CD4-positive, CD25-positive, alpha-beta regulatory T cell (primary cell): ENCODE results near the gene OR5B2. TPM values are rescaled to one million over a fixed set of nuclear protein-coding genes. Genes with fewer than 3 reads are reported as not detected.

Source experiments
- ATAC-seq, 2 donors: fragments of 150-1000 bp; cut with Tn5 transposase; one replicate each; pipeline ENCODE4 v1.10.0; 2021; ENCODE audit warnings: low read depth in 2 of 2, moderate number of reproducible peaks in 2 of 2, moderate library complexity in 1 of 2
- DNase-seq, 3 donors: peaks; one replicate each; pipeline versions ENCODE4 v3.0.0 to v3.0.0-alpha.2; 2012 to 2022; ENCODE audit warnings: mixed read lengths in 1 of 3
- H3K27ac ChIP-seq: one replicate; pipeline ENCODE4 v1.7.0; 2013; ENCODE audit warnings: mild to moderate bottlenecking, low read length; ENCODE audit not compliant: insufficient read depth, poor library complexity, severe bottlenecking
- H3K27me3 ChIP-seq: one replicate; pipeline ENCODE4 v1.7.0; 2013; ENCODE audit warnings: low read length; ENCODE audit not compliant: control insufficient read depth, insufficient read depth
- H3K36me3 ChIP-seq: one replicate; pipeline ENCODE4 v1.7.0; 2013; ENCODE audit warnings: mild to moderate bottlenecking, low read length, moderate library complexity; ENCODE audit not compliant: control insufficient read depth, insufficient read depth
- H3K4me1 ChIP-seq: 2 replicates; pipeline ENCODE4 v1.7.0; 2013; ENCODE audit warnings: mild to moderate bottlenecking, low read length; ENCODE audit not compliant: insufficient read depth, control insufficient read depth, poor library complexity, severe bottlenecking
- H3K4me3 ChIP-seq: one replicate; pipeline ENCODE4 v1.7.0; 2013; ENCODE audit warnings: low read depth, mild to moderate bottlenecking, low read length, moderate library complexity
- H3K9me3 ChIP-seq, 2 experiments: 1 replicate in 1 of 2; 2 replicates in 1 of 2; pipeline ENCODE4 v1.7.0; 2013; ENCODE audit warnings: low read length in 2 of 2, mild to moderate bottlenecking in 1 of 2, moderate library complexity in 1 of 2; ENCODE audit not compliant: control insufficient read depth in 2 of 2
- H3K27ac Mint-ChIP-seq, 3 donors: one replicate each; pipeline ENCODE4 v1.8.0; 2020 to 2022; ENCODE audit warnings: mild to moderate bottlenecking in 3 of 3, mixed read lengths in 3 of 3, moderate library complexity in 2 of 3
- H3K27me3 Mint-ChIP-seq: one replicate; pipeline ENCODE4 v1.8.0; 2022; ENCODE audit warnings: mild to moderate bottlenecking, mixed read lengths
- H3K36me3 Mint-ChIP-seq: one replicate; pipeline ENCODE4 v1.8.0; 2020; ENCODE audit warnings: mixed read lengths
- H3K4me1 Mint-ChIP-seq, 4 donors: one replicate each; pipeline ENCODE4 v1.8.0; 2020 to 2022; ENCODE audit warnings: mixed read lengths in 4 of 4, mild to moderate bottlenecking in 1 of 4
- H3K4me3 Mint-ChIP-seq, 4 donors: one replicate each; pipeline ENCODE4 v1.8.0; 2020 to 2022; ENCODE audit warnings: mild to moderate bottlenecking in 4 of 4, mixed read lengths in 4 of 4, moderate library complexity in 3 of 4
- H3K9me3 Mint-ChIP-seq, 7 donors: one replicate each; pipeline ENCODE4 v1.8.0; 2020 to 2022; ENCODE audit warnings: mixed read lengths in 7 of 7, mild to moderate bottlenecking in 3 of 7, moderate library complexity in 2 of 7
- polyA plus RNA-seq, 4 donors: library from polyadenylated mRNA; unstranded; fragments of 300-500 nt; fragmentation: Illumina TruSeq; gene quantifications; one replicate each; pipeline ENCODE4 v1.2.3, GENCODE V29; 2021
- total RNA-seq: library from RNA; stranded (reverse); gene quantifications from one replicate; pipeline ENCODE4 v1.2.3, GENCODE V29; 2022

The OR5B2 gene
- total and polyA plus RNA-seq, 5 donors from 2014 or later, result not detected

DNA sequence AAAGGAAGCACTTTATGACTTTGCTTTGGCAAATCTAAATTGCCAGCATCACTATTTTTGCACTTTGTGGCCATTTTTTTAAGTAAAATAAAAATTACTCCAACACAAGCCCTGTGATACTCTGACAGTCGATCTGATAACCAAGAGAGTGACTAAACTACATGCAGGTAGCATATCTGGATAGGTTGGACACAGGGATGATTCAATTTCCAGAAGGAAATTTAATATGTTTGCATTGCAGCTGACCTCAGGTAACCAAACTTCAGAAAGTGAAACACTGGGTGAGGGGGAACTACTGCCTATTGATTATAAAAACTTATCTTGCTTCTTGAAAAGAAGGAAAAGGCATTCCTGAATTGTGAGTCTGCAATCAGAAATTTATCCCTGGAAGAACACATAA, 35.2 kb downstream of the OR5B2 start:
- Mint-ChIP-seq H3K27me3 (peaks cover 13% of the 10 kb centered on the region), H3K36me3 (no peaks in the 10 kb centered on the region), H3K9me3 (peaks cover 0 to 7% (median 1%) of the 10 kb centered on the region in 7 donors), H3K27ac (no peak overlapping the region), H3K4me3 (no peak overlapping the region), H3K4me1 (no peaks in the 10 kb centered on the region)
- DNase-seq (no peak), ATAC-seq (no peak)
- Histone ChIP-seq H3K27me3 (no peaks in the 10 kb centered on the region), H3K36me3 (no peaks in the 10 kb centered on the region), H3K4me1 (no peaks in the 10 kb centered on the region), H3K27ac (no peak overlapping the region), H3K4me3 (no peak overlapping the region), H3K9me3 (no peaks in the 10 kb centered on the region)

DNA sequence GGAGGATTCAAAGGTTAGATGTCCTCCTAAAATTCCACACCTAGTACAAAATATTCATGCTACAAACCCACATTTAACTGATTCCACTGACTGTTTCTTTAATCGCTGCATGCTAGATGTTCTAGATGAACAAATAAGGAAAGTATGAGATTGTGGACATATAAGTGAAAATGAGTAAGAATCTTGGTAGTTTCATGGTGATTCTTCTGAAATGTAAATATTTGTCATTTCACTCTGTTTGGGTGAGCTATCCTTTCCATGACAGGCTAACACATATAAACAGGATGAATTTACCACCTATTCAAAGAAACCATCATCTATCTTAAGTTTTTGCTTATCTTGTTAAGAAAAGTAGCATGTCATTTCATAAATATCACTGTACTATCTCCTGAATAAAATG, 36.0 kb downstream of the OR5B2 start:
- Histone ChIP-seq H3K27me3 (no peaks in the 10 kb centered on the region), H3K27ac (no peak overlapping the region), H3K4me3 (no peak overlapping the region), H3K36me3 (no peaks in the 10 kb centered on the region), H3K9me3 (no peaks in the 10 kb centered on the region), H3K4me1 (no peaks in the 10 kb centered on the region)
- H3K27ac Mint-ChIP-seq, result no peak overlapping the region
- ATAC-seq (no peak), DNase-seq (no peak)
- H3K4me3 Mint-ChIP-seq, result no peak overlapping the region
- peaks cover 9% of the 10 kb centered on the region for H3K27me3 Mint-ChIP-seq
- H3K4me1 Mint-ChIP-seq, result no peaks in the 10 kb centered on the region
- no peaks in the 10 kb centered on the region for H3K36me3 Mint-ChIP-seq
- H3K9me3 Mint-ChIP-seq, result peaks cover 0 to 7% (median 1%) of the 10 kb centered on the region in 7 donors

DNA sequence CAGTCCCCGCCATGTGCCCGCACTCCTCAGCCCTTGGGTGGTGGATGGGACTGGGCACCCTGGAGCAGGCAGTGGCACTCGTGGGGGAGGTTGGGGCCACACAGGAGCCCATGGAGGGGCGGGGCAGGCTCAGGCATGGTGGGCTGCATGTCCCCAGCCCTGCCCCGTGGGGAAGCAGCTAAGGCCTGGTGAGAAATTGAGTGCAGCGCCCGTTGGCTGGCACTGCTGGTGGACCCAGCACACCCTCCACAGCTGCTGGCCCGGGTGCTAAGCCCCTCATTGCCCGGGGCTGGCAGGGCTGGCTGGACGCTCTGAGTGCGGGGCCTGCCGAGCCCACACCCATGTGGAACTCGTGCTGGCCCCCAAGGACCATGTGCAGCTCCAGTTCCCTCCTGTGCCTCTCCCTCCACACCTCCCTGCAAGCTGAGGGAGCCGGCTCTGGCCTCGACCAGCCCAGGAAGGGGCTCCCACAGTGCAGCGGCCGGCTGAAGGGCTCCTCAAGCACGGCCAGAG, 37.3 kb downstream of the OR5B2 start:
- Mint-ChIP-seq H3K36me3 (no peaks in the 10 kb centered on the region), H3K4me3 (no peak overlapping the region), H3K27ac (no peak overlapping the region), H3K9me3 (peaks cover 0 to 6% (median 1%) of the 10 kb centered on the region in 7 donors), H3K27me3 (peaks cover 6% of the 10 kb centered on the region), H3K4me1 (no peaks in the 10 kb centered on the region)
- Histone ChIP-seq H3K4me1 (no peaks in the 10 kb centered on the region), H3K9me3 (no peaks in the 10 kb centered on the region), H3K27me3 (no peaks in the 10 kb centered on the region), H3K36me3 (no peaks in the 10 kb centered on the region), H3K27ac (no peak overlapping the region), H3K4me3 (no peak overlapping the region)
- ATAC-seq (no peak), DNase-seq (no peak)

Other genes starting within 250 kb of the OR5B2 start
- gene OR9Q2, start 239.1 kb downstream of the OR5B2 start, total RNA-seq, result not detected
- not detected for gene OR9Q2, start 239.1 kb downstream of the OR5B2 start, polyA plus RNA-seq
- gene OR1S2, start 224.0 kb downstream of the OR5B2 start, total RNA-seq, result not detected
- not detected for gene OR1S2, start 224.0 kb downstream of the OR5B2 start, polyA plus RNA-seq
- gene OR1S1, start 215.4 kb downstream of the OR5B2 start, total RNA-seq, result not detected
- not detected for gene OR1S1, start 215.4 kb downstream of the OR5B2 start, polyA plus RNA-seq
- gene OR10Q1, start 199.2 kb downstream of the OR5B2 start, total RNA-seq, result not detected
- not detected for gene OR10Q1, start 199.2 kb downstream of the OR5B2 start, polyA plus RNA-seq
- not detected for gene OR10W1, start 159.9 kb downstream of the OR5B2 start, total RNA-seq
- not detected for gene OR10W1, start 159.9 kb downstream of the OR5B2 start, polyA plus RNA-seq
- not detected for gene OR5B17, start 69.1 kb downstream of the OR5B2 start, total RNA-seq
- not detected for gene OR5B17, start 69.1 kb downstream of the OR5B2 start, polyA plus RNA-seq
- gene OR5B3, start 21.2 kb downstream of the OR5B2 start, total RNA-seq, result not detected
- not detected for gene OR5B3, start 21.2 kb downstream of the OR5B2 start, polyA plus RNA-seq
- not detected for gene OR5B12, start 14.1 kb upstream of the OR5B2 start, total RNA-seq
- gene OR5B12, start 14.1 kb upstream of the OR5B2 start, polyA plus RNA-seq, result not detected
- not detected for gene OR5B21, start 80.0 kb upstream of the OR5B2 start, total RNA-seq
- not detected for gene OR5B21, start 80.0 kb upstream of the OR5B2 start, polyA plus RNA-seq
- 101 TPM for gene LPXN, start 147.7 kb upstream of the OR5B2 start, total RNA-seq
- 100 to 1,000 TPM; 221 to 314 (median 265) TPM for gene LPXN, start 147.7 kb upstream of the OR5B2 start, polyA plus RNA-seq
- 46.5 TPM for gene ZFP91, start 150.9 kb upstream of the OR5B2 start, total RNA-seq
- 1 to 10 TPM; 5.0 to 8.6 (median 6.8) TPM for gene ZFP91, start 150.9 kb upstream of the OR5B2 start, polyA plus RNA-seq
- 4.9 TPM for gene CNTF, start 194.5 kb upstream of the OR5B2 start, total RNA-seq
- not detected for gene CNTF, start 194.5 kb upstream of the OR5B2 start, polyA plus RNA-seq